GM12872 (cell line): Measurements from ENCODE around the gene JSRP1.

Source experiments
- TF ChIP-seq, protein P1 (sequence below): IDR thresholded peaks from 3 replicates; pipeline ENCODE4 v1.5.1; 2011; ENCODE audit warnings: low read depth, mild to moderate bottlenecking, low read length, moderate library complexity; ENCODE audit not compliant: insufficient read depth

JSRP1 gene

DNA sequence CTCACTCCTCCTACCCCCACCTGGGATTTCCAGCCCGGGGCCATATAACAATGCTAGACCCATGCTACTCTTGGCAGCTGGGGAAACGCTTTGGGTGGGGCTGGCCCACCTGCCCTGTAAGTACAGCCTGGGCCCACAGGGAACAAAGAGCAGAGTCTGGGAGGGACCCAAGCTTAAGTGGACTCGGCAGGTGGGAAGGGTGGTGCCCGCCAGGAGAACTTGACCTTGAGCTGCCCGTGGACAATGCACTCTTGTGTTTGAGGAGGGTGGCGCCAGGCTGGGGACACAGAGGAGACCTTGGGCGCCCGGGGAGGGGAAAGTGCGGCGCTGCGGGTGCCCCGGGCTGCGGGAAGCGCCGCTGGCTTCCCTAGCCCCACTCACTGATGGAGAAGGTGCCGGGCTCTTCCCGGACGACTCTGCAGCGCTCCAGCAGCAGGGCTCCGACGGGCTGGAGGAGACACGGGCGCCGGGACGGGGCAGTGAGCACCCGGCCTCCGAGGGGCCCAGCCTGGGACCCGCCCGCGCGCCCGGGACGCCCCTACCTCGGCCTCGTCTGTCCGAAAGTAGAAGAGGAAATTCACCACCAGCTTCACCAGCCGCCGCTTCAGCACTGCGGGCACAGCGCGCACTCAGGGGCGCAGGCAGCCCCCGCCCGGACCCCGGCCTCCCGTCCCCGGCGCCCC, 20.7 kb downstream of the JSRP1 start:
- TF ChIP-seq, protein P1, sequence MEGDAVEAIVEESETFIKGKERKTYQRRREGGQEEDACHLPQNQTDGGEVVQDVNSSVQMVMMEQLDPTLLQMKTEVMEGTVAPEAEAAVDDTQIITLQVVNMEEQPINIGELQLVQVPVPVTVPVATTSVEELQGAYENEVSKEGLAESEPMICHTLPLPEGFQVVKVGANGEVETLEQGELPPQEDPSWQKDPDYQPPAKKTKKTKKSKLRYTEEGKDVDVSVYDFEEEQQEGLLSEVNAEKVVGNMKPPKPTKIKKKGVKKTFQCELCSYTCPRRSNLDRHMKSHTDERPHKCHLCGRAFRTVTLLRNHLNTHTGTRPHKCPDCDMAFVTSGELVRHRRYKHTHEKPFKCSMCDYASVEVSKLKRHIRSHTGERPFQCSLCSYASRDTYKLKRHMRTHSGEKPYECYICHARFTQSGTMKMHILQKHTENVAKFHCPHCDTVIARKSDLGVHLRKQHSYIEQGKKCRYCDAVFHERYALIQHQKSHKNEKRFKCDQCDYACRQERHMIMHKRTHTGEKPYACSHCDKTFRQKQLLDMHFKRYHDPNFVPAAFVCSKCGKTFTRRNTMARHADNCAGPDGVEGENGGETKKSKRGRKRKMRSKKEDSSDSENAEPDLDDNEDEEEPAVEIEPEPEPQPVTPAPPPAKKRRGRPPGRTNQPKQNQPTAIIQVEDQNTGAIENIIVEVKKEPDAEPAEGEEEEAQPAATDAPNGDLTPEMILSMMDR = no peak

DNA sequence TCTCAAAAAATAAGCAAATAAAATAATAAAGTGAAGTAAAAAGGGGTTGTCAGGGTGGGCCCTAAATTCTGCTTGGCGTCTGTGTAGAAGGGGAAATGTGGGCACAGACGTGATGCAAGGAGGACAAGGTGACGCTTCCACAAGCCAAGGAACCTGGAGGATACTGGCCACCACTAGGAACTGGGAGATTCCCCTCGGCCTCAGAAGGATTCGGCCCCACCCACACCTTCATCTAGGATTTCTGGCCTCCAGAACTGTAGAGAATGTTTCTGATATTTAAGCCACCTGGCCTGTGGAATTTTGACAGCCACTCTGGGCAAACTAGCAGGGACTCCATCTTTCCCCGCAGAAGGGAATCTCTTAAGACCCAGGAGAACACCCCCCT, 21.2 kb downstream of the JSRP1 start:
- TF ChIP-seq, protein P1 = no peak

DNA sequence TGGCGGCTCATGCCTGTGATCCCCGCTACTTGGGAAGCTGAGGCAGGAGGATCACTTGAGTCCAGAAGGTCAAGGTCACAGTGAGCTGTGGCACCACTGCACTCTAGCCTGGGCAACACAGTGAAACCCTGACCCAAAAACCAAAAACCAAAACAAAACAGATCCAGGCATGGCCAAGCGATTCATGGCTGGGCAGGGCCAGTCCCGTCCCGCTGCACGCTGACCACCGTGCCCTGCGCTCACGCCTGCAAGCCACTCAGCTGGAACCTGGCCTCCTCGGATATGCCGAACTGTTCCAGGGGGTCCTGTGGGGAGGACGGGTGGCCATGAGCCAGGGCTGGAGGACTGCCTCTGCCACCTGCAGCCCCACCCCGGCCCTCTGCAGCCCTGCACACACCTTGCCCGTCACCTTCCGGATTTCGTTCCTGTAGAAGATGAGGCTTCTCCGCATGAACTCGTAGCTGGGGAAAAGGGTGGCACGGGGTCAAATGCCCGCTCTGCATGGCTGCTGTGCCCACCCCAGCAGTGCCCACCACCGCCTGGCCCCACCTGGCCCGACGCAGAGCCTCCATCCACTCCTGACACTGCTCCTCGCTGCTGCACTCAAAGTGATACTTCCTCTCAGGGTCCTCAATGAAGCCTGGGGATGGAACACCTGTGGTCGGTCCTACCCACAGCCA, 22.5 kb downstream of the JSRP1 start:
- TF ChIP-seq, protein P1 = no peak

DNA sequence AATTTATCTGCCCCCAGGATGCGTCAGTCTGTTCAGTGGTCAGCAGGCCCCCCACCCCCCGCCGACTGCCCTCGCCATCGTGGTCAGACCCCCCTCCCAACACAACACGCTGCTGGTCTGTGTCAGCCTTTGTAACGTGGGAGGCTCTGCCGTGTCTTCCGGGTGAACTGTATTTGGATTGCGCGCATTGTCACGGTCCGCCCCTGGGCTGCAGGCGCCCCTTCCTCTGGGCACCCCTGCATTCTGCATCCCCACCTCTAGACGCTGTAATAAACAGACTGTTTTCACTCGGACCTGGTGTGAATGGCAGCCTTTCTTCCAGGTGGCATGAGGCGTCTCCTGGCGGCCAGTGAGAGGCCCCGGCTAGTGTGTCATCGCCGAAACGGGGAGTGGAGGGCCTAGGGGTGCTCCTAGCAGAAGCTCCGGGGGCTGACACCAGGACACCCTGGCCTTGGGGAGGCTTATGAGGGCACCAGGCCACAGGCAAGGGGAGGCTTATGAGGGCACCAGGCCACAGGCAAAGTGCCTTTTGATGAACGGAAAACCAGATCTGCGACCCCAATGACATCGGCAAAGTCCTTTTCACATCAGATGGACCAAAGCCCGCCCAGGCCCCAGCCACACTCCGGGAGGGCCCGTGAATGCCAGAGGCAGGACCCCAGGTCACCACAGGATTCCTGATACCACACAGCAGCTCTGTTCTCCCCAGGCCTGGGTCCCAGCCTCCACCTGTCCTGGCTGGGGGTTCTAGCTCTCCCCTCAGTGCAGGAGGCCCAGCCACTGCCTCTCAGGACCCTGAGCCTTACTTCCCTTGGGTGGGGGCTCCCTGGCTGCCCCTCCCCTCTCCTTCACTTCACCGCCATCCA, 23.7 kb downstream of the JSRP1 start:
- TF ChIP-seq, protein P1 = no peak

DNA sequence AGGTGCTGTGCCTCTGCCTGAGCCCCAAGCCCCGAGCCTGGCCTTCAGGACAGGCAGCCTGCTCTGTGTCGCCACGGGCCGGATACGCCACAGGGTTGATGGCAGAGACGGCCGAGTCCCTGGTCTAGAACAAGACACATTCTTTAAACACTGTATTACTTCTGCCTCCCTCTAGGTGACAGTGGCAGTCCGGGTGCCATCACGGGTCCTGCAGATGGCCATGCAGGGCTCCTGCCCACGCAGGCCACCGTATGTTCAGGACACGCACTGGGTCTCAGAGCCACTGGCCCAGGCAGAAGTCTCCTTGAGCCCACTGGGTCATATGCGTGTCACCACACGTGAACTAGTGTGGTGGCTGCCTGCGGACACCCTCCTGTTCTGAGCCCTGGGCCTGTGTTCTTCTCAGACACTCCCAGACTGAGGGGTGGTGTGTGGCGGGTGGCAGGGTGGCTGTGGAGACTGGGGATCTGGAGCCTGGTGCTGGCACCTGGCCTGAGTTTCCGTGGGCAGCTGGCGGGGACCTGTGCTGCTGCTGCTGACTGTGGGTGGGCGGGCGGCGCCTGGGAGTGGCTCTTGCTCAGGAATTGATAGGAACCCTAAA, 24.5 kb downstream of the JSRP1 start:
- TF ChIP-seq, protein P1 = no peak

DNA sequence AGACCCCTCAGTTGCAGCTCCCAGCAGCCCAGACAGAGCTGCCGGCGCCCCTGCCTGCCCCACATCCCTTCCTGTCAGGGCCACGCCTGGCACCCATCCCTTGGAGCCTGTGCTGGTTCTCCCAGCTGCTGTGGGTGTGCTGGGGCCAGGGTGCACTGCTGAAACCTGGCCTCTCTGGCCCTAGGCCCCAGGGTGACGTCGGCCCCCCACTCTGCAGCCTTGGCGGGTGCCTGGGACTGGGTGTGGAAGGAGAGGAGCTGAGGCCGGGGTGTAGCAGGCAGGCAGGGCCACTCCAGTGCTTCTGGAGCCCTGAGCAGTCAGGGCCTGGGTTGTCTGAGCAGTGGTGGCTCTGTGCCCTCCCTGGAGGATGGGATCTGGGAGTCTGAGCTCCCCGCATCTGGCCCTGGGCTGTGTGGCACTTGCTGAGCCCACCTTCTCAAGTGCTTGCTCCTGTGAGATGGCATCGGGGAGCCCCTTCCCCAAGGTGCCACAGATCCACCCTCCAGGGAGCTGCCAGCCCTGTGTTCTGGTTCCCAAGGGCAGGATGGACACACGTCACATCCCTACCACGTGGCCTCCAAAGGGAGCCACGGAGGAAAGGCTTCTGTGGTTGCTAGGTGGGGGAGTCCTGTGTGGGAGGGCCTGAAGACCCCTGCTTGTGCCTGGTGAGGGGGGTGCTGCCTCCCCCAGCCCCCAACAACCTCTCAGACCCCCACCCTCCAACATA, 25.2 kb downstream of the JSRP1 start:
- TF ChIP-seq, protein P1 = no peak
